Thyroid gland (tissue), 4 donors: ENCODE data around the gene CTAG1A. TPM values are rescaled to one million over a fixed set of nuclear protein-coding genes. Genes with fewer than 3 reads are reported as not detected.
"Not testable (repeated sequence)": the region's sequence is repeated elsewhere in the genome, so short reads cannot be mapped to it uniquely, and the experiment has no call there.

Experiments
- DNase-seq, 2 donors: peaks; one replicate each; pipeline ENCODE4 v3.0.0-alpha.2; 2019
- H3K27ac ChIP-seq, 3 donors: fragments of 200-600 bp; sonication (generic); 1 replicate in 2 of 3; 2 replicates in 1 of 3; pipeline ENCODE4 v1.5.1; 2016 to 2019; ENCODE audit warnings: mild to moderate bottlenecking in 1 of 3, moderate library complexity in 1 of 3
- H3K27me3 ChIP-seq: fragments of 200-600 bp; sonication (generic); one replicate; pipeline ENCODE4 v1.5.1; 2019
- H3K36me3 ChIP-seq, 2 donors: fragments of 200-600 bp; sonication (generic); one replicate each; pipeline ENCODE4 v1.5.1; 2016 to 2019
- H3K4me1 ChIP-seq, 2 donors: fragments of 200-600 bp; sonication (generic); one replicate each; pipeline ENCODE4 v1.5.1; 2017 to 2019
- H3K4me3 ChIP-seq, 3 donors: fragments of 200-600 bp; sonication (generic); replicated peaks in 1 of 3; 1 replicate in 2 of 3; 2 replicates in 1 of 3; pipeline ENCODE4 v1.5.1; 2016; ENCODE audit warnings: mild to moderate bottlenecking in 1 of 3
- H3K9me3 ChIP-seq: fragments of 200-600 bp; sonication (generic); one replicate; pipeline ENCODE4 v1.5.1; 2017
- POLR2A ChIP-seq, 2 donors: fragments of 450-650 bp; IDR thresholded peaks; one replicate each; pipeline ENCODE4 v1.6.1; 2017; ENCODE audit warnings: antibody characterized with exemption in 2 of 2, mild to moderate bottlenecking in 2 of 2, moderate library complexity in 1 of 2
- WGBS, 2 donors: methylation state at CpG; one replicate each; pipeline ENCODE4 v1.1.5; 2017; 5-methylcytosine and 5-hydroxymethylcytosine counted together
- intact Hi-C: fragments of 100-400 bp; cut with DNase I; formaldehyde crosslinking; loops from one replicate; pipeline ENCODE4 v1.15.1; 2023
- total RNA-seq, 4 donors: library from RNA; depleted of rRNA; stranded (reverse); fragments of >200 nt; gene quantifications; one replicate each; pipeline ENCODE4 v1.2.3, GENCODE V29; 2016
- TF ChIP-seq, protein P1 (sequence below), 6 experiments: fragments of 200-600 bp in 3 of 6; fragments of 450-650 bp in 3 of 6; sonication (generic) in 3 of 6; IDR thresholded peaks; one replicate each; pipeline ENCODE4 v1.5.1; 2016 to 2019; ENCODE audit warnings: antibody characterized with exemption in 6 of 6, mild to moderate bottlenecking in 2 of 6, inconsistent platforms in 1 of 6, moderate library complexity in 1 of 6

Gene CTAG1A
- total RNA-seq, 4 donors from 2014 or later = not detected

- Histone ChIP-seq H3K9me3 (no peaks in the 10 kb centered on the region), H3K4me3 (peak within 1 kb of the TSS; percentile 22 to 55 (median 49)), H3K27me3 (no peaks in the 10 kb centered on the region), H3K27ac (peak within 1 kb of the TSS; percentile 61 to 84 (median 83)), H3K4me1 (peaks cover 14 to 28% of the 10 kb centered on the region in 2 donors), H3K36me3 (no peaks in the 10 kb centered on the region)
- peak; percentile 87 to 89 for DNase-seq
- WGBS, 2 donors = 0% methylated on average over 5 of the region's 69 CpGs; no CpG with 5 or more reads in 1 of the 2 donors
- TF ChIP-seq, protein P1, sequence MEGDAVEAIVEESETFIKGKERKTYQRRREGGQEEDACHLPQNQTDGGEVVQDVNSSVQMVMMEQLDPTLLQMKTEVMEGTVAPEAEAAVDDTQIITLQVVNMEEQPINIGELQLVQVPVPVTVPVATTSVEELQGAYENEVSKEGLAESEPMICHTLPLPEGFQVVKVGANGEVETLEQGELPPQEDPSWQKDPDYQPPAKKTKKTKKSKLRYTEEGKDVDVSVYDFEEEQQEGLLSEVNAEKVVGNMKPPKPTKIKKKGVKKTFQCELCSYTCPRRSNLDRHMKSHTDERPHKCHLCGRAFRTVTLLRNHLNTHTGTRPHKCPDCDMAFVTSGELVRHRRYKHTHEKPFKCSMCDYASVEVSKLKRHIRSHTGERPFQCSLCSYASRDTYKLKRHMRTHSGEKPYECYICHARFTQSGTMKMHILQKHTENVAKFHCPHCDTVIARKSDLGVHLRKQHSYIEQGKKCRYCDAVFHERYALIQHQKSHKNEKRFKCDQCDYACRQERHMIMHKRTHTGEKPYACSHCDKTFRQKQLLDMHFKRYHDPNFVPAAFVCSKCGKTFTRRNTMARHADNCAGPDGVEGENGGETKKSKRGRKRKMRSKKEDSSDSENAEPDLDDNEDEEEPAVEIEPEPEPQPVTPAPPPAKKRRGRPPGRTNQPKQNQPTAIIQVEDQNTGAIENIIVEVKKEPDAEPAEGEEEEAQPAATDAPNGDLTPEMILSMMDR (IDR thresholded peaks at IDR 0.05) = no peak
- TF ChIP-seq POLR2A (IDR thresholded peaks at IDR 0.05) = no peak
- intact Hi-C loops = no loop called here
Observed at GRCh38 chrX:154547245-154548027, 37.5 kb upstream of the CTAG1A start, which contains the start of gene IKBKG. Gene IKBKG, plus strand, starts transcription at chrX:154547620. Its CDS starts 4,383 bp downstream, at chrX:154552003.

GRCh38 chrX:154548028-154548316, 37.0 kb upstream of the CTAG1A start:
- Histone ChIP-seq H3K36me3 (no peaks in the 10 kb centered on the region), H3K4me1 (peaks cover 13 to 25% of the 10 kb centered on the region in 2 donors), H3K4me3 (peak overlapping the region; percentile 22 to 55 (median 49)), H3K27ac (peak overlapping the region in 2 of 3 donors; percentile 61 to 84), H3K9me3 (no peaks in the 10 kb centered on the region), H3K27me3 (no peaks in the 10 kb centered on the region)
- DNase-seq = no peak
- 0% methylated on average over 8 to 9 of the region's 9 CpGs for WGBS, 2 donors
- TF ChIP-seq, protein P1 (IDR thresholded peaks at IDR 0.05) = no peak
- TF ChIP-seq POLR2A (IDR thresholded peaks at IDR 0.05) = no peak
- intact Hi-C loops = no loop called here

DNA sequence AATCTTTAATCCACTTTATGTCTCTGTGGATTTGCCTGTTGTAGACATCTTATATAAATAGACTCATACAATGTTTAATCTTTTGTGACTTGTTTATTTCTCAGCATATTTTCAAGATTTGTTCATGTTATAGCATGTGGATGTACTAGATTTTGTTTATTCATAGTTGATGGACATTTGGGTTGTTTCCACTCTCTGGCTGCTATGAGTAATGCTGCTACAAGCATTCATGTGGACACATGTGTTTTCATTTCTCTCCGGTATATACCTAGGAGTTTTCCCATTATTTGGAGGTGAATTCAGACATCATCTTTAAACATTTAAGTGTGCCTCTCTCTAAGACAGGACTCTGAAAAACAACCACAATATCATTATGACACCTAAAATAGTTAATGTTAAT, 35.2 kb upstream of the CTAG1A start:
- Histone ChIP-seq H3K36me3 (no peaks in the 10 kb centered on the region), H3K4me1 (peaks cover 9 to 10% of the 10 kb centered on the region in 2 donors), H3K27ac (no peak overlapping the region), H3K9me3 (no peaks in the 10 kb centered on the region), H3K4me3 (no peak overlapping the region), H3K27me3 (no peaks in the 10 kb centered on the region)
- TF ChIP-seq, protein P1 (IDR thresholded peaks at IDR 0.05) = no peak
- no peak for TF ChIP-seq POLR2A (IDR thresholded peaks at IDR 0.05)
- WGBS, 2 donors = 79 to 88% methylated on average over 1 of the region's 1 CpG
- intact Hi-C loops = no loop called here
- DNase-seq = no peak

DNA sequence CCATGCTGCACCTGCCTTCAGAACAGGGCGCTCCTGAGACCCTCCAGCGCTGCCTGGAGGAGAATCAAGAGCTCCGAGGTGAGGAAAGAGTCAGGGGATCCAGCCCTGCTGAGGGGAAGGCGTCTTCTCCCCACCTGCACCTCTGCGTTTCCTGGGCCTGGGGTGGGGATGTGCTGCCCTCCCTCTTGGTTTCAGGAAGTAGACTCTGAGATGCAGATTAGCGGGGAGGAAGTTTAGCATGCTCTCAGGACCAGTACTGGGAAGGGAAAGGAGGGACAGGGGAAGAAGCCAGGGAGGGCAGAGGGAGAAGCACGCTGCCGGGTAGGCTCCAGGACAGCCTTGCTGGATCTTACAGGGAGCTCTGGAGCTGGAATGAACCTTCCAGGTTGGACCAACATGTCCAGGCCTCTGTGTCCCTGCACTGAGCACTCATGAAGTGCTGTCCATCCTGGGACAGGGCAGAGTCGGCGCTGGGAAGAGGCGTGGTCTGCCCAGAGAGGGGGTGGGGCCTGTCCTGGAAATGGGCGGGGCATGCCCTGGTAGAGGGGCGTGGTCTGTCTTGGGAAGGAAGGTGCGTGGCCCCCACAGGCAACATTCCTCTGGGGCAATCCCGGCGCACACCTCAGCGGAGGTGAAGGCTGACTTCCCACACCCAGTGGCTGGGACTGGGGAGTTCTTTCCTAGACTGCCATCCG, 32.7 kb upstream of the CTAG1A start:
- DNase-seq, H3K4me1 ChIP-seq, H3K27ac ChIP-seq, H3K9me3 ChIP-seq, H3K36me3 ChIP-seq, intact Hi-C loops, H3K27me3 ChIP-seq, H3K4me3 ChIP-seq: not testable (repeated sequence)
- 80 to 92% methylated on average over 1 to 7 of the region's 18 CpGs for WGBS, 2 donors

DNA sequence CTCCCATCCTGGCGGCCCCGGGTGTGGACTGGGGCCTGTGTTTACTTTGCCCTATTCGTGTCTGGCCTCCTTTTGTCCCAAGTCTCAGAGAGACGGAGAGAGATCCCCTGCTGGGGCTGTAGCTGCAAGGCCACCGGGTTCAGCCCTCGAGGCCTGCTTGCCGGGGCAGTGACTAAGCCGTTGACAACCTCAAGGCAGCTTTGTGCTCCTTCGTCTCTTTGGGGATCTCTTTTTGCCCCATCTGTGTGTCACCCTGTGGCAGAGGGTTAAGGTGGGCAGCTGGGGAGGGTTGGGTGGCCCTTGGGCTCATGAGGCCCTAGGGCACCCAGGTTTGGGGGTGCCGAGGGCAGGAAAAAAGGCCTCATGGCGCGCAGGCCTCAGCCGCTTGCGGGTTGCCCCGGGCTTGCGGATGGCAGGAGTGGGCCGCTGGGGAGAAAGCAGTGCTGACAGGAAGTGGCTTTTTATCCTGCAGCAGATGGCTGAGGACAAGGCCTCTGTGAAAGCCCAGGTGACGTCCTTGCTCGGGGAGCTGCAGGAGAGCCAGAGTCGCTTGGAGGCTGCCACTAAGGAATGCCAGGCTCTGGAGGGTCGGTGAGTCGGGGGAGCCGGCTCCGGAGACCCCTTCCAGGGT, 26.8 kb upstream of the CTAG1A start:
- H3K9me3 ChIP-seq, H3K27me3 ChIP-seq, H3K4me1 ChIP-seq, DNase-seq, H3K4me3 ChIP-seq, H3K27ac ChIP-seq, intact Hi-C loops, H3K36me3 ChIP-seq: not testable (repeated sequence)
- WGBS, 2 donors = 97% methylated on average over 5 of the region's 24 CpGs; no CpG with 5 or more reads in 1 of the 2 donors

- intact Hi-C loops, H3K27ac ChIP-seq, DNase-seq, H3K36me3 ChIP-seq, H3K4me1 ChIP-seq, H3K4me3 ChIP-seq, H3K27me3 ChIP-seq, H3K9me3 ChIP-seq: not testable (repeated sequence)
- no CpG with 5 or more reads among the region's 21 CpGs for WGBS, 2 donors
Observed at GRCh38 chrX:154558896-154559295, 26.0 kb upstream of the CTAG1A start.

- intact Hi-C loops, H3K36me3 ChIP-seq, H3K4me1 ChIP-seq, H3K4me3 ChIP-seq, H3K27me3 ChIP-seq, DNase-seq, H3K9me3 ChIP-seq, H3K27ac ChIP-seq: not testable (repeated sequence)
- no CpG with 5 or more reads among the region's 31 CpGs for WGBS, 2 donors
Observed at GRCh38 chrX:154560326-154560725, 24.6 kb upstream of the CTAG1A start.

DNA sequence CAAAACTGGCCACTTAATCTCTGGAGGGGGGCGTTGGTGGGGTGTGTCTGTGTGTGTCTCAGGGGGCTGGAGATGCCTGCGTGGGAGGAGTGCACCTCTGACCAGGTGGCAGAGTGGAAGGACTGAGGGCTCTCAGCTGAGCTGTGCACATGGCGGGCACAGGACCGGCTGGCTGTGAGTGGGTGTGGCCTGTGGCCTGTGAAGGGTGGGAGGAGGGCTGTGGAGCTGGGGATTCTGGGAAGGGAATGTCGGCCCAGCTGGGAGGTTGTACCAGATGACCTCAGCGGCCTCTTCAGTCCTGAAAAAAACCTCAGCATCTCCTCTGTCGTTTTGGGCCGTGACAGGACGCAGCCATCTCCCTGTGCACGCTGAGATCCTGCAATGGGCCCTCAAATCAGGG, 22.6 kb upstream of the CTAG1A start:
- H3K4me1 ChIP-seq, H3K27ac ChIP-seq, H3K4me3 ChIP-seq, intact Hi-C loops, H3K9me3 ChIP-seq, H3K27me3 ChIP-seq, H3K36me3 ChIP-seq, DNase-seq: not testable (repeated sequence)
- no CpG with 5 or more reads among the region's 10 CpGs for whole genome bisulfite sequencing, 2 donors

- DNase-seq, H3K4me3 ChIP-seq, intact Hi-C loops, H3K27ac ChIP-seq, H3K27me3 ChIP-seq, H3K9me3 ChIP-seq, H3K4me1 ChIP-seq, H3K36me3 ChIP-seq: not testable (repeated sequence)
- WGBS, 2 donors = no CpG with 5 or more reads among the region's 11 CpGs
Observed at GRCh38 chrX:154570361-154570760, 14.6 kb upstream of the CTAG1A start.
